ENCODE measurements around the gene TMEM163.
A peak's percentile ranks its signal among the peaks of the same experiment; 100 is the strongest.
"Not testable (repeated sequence)": the region's sequence is repeated elsewhere in the genome, so short reads cannot be mapped to it uniquely, and the experiment has no call there.

TMEM163 gene
- total RNA-seq: 0 to 1.8 (median 0.06) reads per million in 9 experiments

- H3K27ac Mint-ChIP-seq: peak within 1 kb of the TSS in 1 of 2 donors; percentile 13
- H3K9me3 Mint-ChIP-seq: no peaks in the 10 kb centered on the region
- H3K4me3 Mint-ChIP-seq: peak within 1 kb of the TSS; percentile 80 to 83
- peaks cover 16 to 26% of the 10 kb centered on the region in 2 donors for H3K4me1 Mint-ChIP-seq (ENCODE audit: low read depth in 2 of 2)
- H3K27me3 Mint-ChIP-seq: peaks cover 55 to 59% of the 10 kb centered on the region in 2 donors
- peaks cover 4% of the 10 kb centered on the region for H3K36me3 Mint-ChIP-seq (ENCODE audit: insufficient read depth)
- peak; percentile 72 for ATAC-seq (replicated peaks)
- peak in 2 of 3 experiments; percentile 18 to 21 for DNase-seq
Measured at GRCh38 chr2:134718817-134719814, at the start of gene TMEM163. Gene TMEM163, minus strand, starts transcription at chr2:134719000.

- Mint-ChIP-seq H3K9me3 (no peaks in the 10 kb centered on the region), H3K4me1 (ENCODE audit: low read depth in 2 of 2) (no peaks in the 10 kb centered on the region), H3K27ac (no peak overlapping the region), H3K36me3 (ENCODE audit: insufficient read depth) (no peaks in the 10 kb centered on the region), H3K27me3 (peaks cover 15 to 23% of the 10 kb centered on the region in 2 donors), H3K4me3 (no peak overlapping the region)
- ATAC-seq (replicated peaks) (no peak), DNase-seq (no peak)
Measured at GRCh38 chr2:134766583-134766982, 47.8 kb upstream of the TMEM163 start.

- Mint-ChIP-seq H3K9me3 (no peaks in the 10 kb centered on the region), H3K27ac (no peak overlapping the region), H3K36me3 (ENCODE audit: insufficient read depth) (peaks cover under 1% of the 10 kb centered on the region), H3K4me3 (no peak overlapping the region), H3K27me3 (peaks cover 15 to 23% of the 10 kb centered on the region in 2 donors), H3K4me1 (ENCODE audit: low read depth in 2 of 2) (no peaks in the 10 kb centered on the region)
- ATAC-seq (replicated peaks) (no peak), DNase-seq (no peak)
Measured at GRCh38 chr2:134765987-134766386, 47.2 kb upstream of the TMEM163 start.

GRCh38 chr2:134764164-134764563 lies 45.4 kb upstream of the TMEM163 start:
- no peak for ATAC-seq (replicated peaks)
- DNase-seq: no peak
- Mint-ChIP-seq H3K4me3 (no peak overlapping the region), H3K36me3 (ENCODE audit: insufficient read depth) (peaks cover 3% of the 10 kb centered on the region), H3K27me3 (peaks cover 16 to 31% of the 10 kb centered on the region in 2 donors), H3K4me1 (ENCODE audit: low read depth in 2 of 2) (no peaks in the 10 kb centered on the region), H3K9me3 (no peaks in the 10 kb centered on the region), H3K27ac (no peak overlapping the region)

GRCh38 chr2:134763164-134763710 lies 44.4 kb upstream of the TMEM163 start:
- peaks cover 19 to 33% of the 10 kb centered on the region in 2 donors for H3K27me3 Mint-ChIP-seq
- H3K9me3 Mint-ChIP-seq: no peaks in the 10 kb centered on the region
- H3K27ac Mint-ChIP-seq: no peak overlapping the region
- peaks cover 3% of the 10 kb centered on the region for H3K36me3 Mint-ChIP-seq (ENCODE audit: insufficient read depth)
- no peak for ATAC-seq (replicated peaks)
- no peaks in the 10 kb centered on the region for H3K4me1 Mint-ChIP-seq (ENCODE audit: low read depth in 2 of 2)
- DNase-seq: no peak
- H3K4me3 Mint-ChIP-seq: no peak overlapping the region

- H3K27me3 Mint-ChIP-seq: peaks cover 19 to 40% of the 10 kb centered on the region in 2 donors
- no peak for ATAC-seq (replicated peaks)
- H3K4me3 Mint-ChIP-seq: no peak overlapping the region
- peaks cover 3% of the 10 kb centered on the region for H3K36me3 Mint-ChIP-seq (ENCODE audit: insufficient read depth)
- H3K27ac Mint-ChIP-seq: no peak overlapping the region
- H3K9me3 Mint-ChIP-seq: no peaks in the 10 kb centered on the region
- no peak for DNase-seq
- no peaks in the 10 kb centered on the region for H3K4me1 Mint-ChIP-seq (ENCODE audit: low read depth in 2 of 2)
Measured at GRCh38 chr2:134762508-134762907, 43.7 kb upstream of the TMEM163 start.

- H3K4me1 Mint-ChIP-seq (ENCODE audit: low read depth in 2 of 2): no peaks in the 10 kb centered on the region
- H3K27ac Mint-ChIP-seq: no peak overlapping the region
- H3K36me3 Mint-ChIP-seq (ENCODE audit: insufficient read depth): peaks cover 3% of the 10 kb centered on the region
- H3K27me3 Mint-ChIP-seq: peaks cover 19 to 55% of the 10 kb centered on the region in 2 donors
- ATAC-seq (replicated peaks) (no peak), DNase-seq (no peak)
- H3K4me3 Mint-ChIP-seq: no peak overlapping the region
- peaks cover 0 to 2% of the 10 kb centered on the region in 2 donors for H3K9me3 Mint-ChIP-seq
Measured at GRCh38 chr2:134760385-134760784, 41.6 kb upstream of the TMEM163 start.

GRCh38 chr2:134758633-134759032 lies 39.8 kb upstream of the TMEM163 start:
- H3K36me3 Mint-ChIP-seq (ENCODE audit: insufficient read depth): peaks cover 3% of the 10 kb centered on the region
- no peak overlapping the region for H3K4me3 Mint-ChIP-seq
- H3K27me3 Mint-ChIP-seq: peaks cover 33 to 65% of the 10 kb centered on the region in 2 donors
- H3K4me1 Mint-ChIP-seq (ENCODE audit: low read depth in 2 of 2): no peaks in the 10 kb centered on the region
- no peak overlapping the region for H3K27ac Mint-ChIP-seq
- H3K9me3 Mint-ChIP-seq: peaks cover 0 to 2% of the 10 kb centered on the region in 2 donors
- peak; percentile 48 for ATAC-seq (replicated peaks)
- DNase-seq: no peak

GRCh38 chr2:134751981-134752380 lies 33.2 kb upstream of the TMEM163 start:
- H3K9me3 Mint-ChIP-seq; H3K36me3 Mint-ChIP-seq (ENCODE audit: insufficient read depth); ATAC-seq (replicated peaks); H3K4me3 Mint-ChIP-seq; H3K27ac Mint-ChIP-seq; H3K4me1 Mint-ChIP-seq (ENCODE audit: low read depth in 2 of 2); DNase-seq: not testable (repeated sequence)
- peaks cover 81 to 86% of the 10 kb centered on the region in 2 donors for H3K27me3 Mint-ChIP-seq

- DNase-seq: no peak
- peaks cover 2% of the 10 kb centered on the region for H3K36me3 Mint-ChIP-seq (ENCODE audit: insufficient read depth)
- peaks cover 11 to 14% of the 10 kb centered on the region in 2 donors for H3K4me1 Mint-ChIP-seq (ENCODE audit: low read depth in 2 of 2)
- no peaks in the 10 kb centered on the region for H3K9me3 Mint-ChIP-seq
- ATAC-seq (replicated peaks): no peak
- H3K27me3 Mint-ChIP-seq: peaks cover 25 to 33% of the 10 kb centered on the region in 2 donors
- H3K4me3 Mint-ChIP-seq: no peak overlapping the region
- no peak overlapping the region for H3K27ac Mint-ChIP-seq
Measured at GRCh38 chr2:134745546-134745945, 26.7 kb upstream of the TMEM163 start.

- no peaks in the 10 kb centered on the region for H3K9me3 Mint-ChIP-seq
- peaks cover 20 to 28% of the 10 kb centered on the region in 2 donors for H3K27me3 Mint-ChIP-seq
- H3K4me1 Mint-ChIP-seq (ENCODE audit: low read depth in 2 of 2): peaks cover 11 to 14% of the 10 kb centered on the region in 2 donors
- DNase-seq (no peak), ATAC-seq (replicated peaks) (peak; percentile 31)
- H3K4me3 Mint-ChIP-seq: no peak overlapping the region
- H3K36me3 Mint-ChIP-seq (ENCODE audit: insufficient read depth): peaks cover 2% of the 10 kb centered on the region
- H3K27ac Mint-ChIP-seq: peak overlapping the region in 1 of 2 donors; percentile 11
Measured at GRCh38 chr2:134745023-134745422, 26.2 kb upstream of the TMEM163 start.

- H3K27ac Mint-ChIP-seq: no peak overlapping the region
Measured at GRCh38 chr2:134739879-134740301, 21.1 kb upstream of the TMEM163 start.

GRCh38 chr2:134739236-134739878 lies 20.6 kb upstream of the TMEM163 start:
- peaks cover 0 to 9% of the 10 kb centered on the region in 2 donors for H3K4me1 Mint-ChIP-seq (ENCODE audit: low read depth in 2 of 2)
- ATAC-seq (replicated peaks) (peak; percentile 35), DNase-seq (no peak)
- H3K36me3 Mint-ChIP-seq (ENCODE audit: insufficient read depth): no peaks in the 10 kb centered on the region
- peak overlapping the region in 1 of 2 donors; percentile 19 for H3K27ac Mint-ChIP-seq
- no peak overlapping the region for H3K4me3 Mint-ChIP-seq
- H3K27me3 Mint-ChIP-seq: peaks cover 42 to 44% of the 10 kb centered on the region in 2 donors
- H3K9me3 Mint-ChIP-seq: no peaks in the 10 kb centered on the region

More at GRCh38 chr2:134739879-134740301, 21.1 kb upstream of the TMEM163 start:
- ATAC-seq (replicated peaks) (peak; percentile 79), DNase-seq (no peak)
- Mint-ChIP-seq H3K36me3 (ENCODE audit: insufficient read depth) (no peaks in the 10 kb centered on the region), H3K4me1 (ENCODE audit: low read depth in 2 of 2) (peaks cover 4 to 11% of the 10 kb centered on the region in 2 donors), H3K4me3 (no peak overlapping the region), H3K9me3 (no peaks in the 10 kb centered on the region), H3K27me3 (peaks cover 36 to 39% of the 10 kb centered on the region in 2 donors)

All from effector memory CD8-positive, alpha-beta T cell (primary cell).